PC-3 (cell line): Measurements from ENCODE around the gene FRAT2. TPM values are rescaled to one million over a fixed set of nuclear protein-coding genes. Genes with fewer than 3 reads are reported as not detected.
"Not testable (repeated sequence)": the region's sequence is repeated elsewhere in the genome, so short reads cannot be mapped to it uniquely, and the experiment has no call there.

Source experiments
- ATAC-seq: fragments of 200-7000 bp; cut with Tn5 transposase; 2 replicates; pipeline ENCODE4 v1.9.1; 2020; ENCODE audit warnings: mild to moderate bottlenecking, moderate library complexity
- BruUV-seq: library from RNA; stranded (reverse); fragments of 400-500 nt; replicated peaks from 2 replicates; lab custom pipeline; 2021; lab: Mats Ljungman, UMichigan
- CTCF ChIA-PET: fragments of 300-600 bp; sonication (Branson Sonifier 250); formaldehyde crosslinking; loops from one replicate; lab custom pipeline; 2022; ENCODE audit warnings: antibody characterized with exemption; lab: Charles Lee
- POLR2A ChIA-PET: fragments of 300-600 bp; sonication (Branson Sonifier 250); formaldehyde crosslinking; loops from one replicate; lab custom pipeline; 2022; ENCODE audit warnings: antibody characterized with exemption; ENCODE audit not compliant: unreplicated experiment; lab: Charles Lee
- DNase-seq: peaks from one replicate; pipeline ENCODE4 v3.0.0-alpha.2; 2015
- H2AFZ ChIP-seq: fragments of 300-600 bp; sonication (generic); 2 replicates; pipeline ENCODE4 v1.6.0; 2016; ENCODE audit warnings: antibody characterized with exemption, low read length
- H3F3A ChIP-seq: fragments of 300-600 bp; sonication (generic); one replicate; pipeline ENCODE4 v1.6.0; 2017; ENCODE audit warnings: antibody characterized with exemption, low read length, control low read depth, mild to moderate bottlenecking; ENCODE audit not compliant: unreplicated experiment
- H3K27ac ChIP-seq: fragments of 300-600 bp; sonication (generic); 2 replicates; pipeline ENCODE4 v1.5.1; 2016; ENCODE audit warnings: mild to moderate bottlenecking, low read length
- H3K27me3 ChIP-seq: fragments of 300-600 bp; sonication (generic); 2 replicates; pipeline ENCODE4 v1.6.1; 2016; ENCODE audit warnings: low read length, mixed read lengths
- H3K36me3 ChIP-seq: fragments of 300-600 bp; sonication (generic); 2 replicates; pipeline ENCODE4 v1.6.1; 2016; ENCODE audit warnings: low read depth, mixed run types, low read length, mixed read lengths
- H3K4me1 ChIP-seq: fragments of 300-600 bp; sonication (generic); 2 replicates; pipeline ENCODE4 v1.5.1; 2016; ENCODE audit warnings: low read length; ENCODE audit not compliant: insufficient read depth
- H3K4me2 ChIP-seq: fragments of 300-600 bp; sonication (generic); 2 replicates; pipeline ENCODE4 v1.6.0; 2016; ENCODE audit warnings: low read length
- H3K4me3 ChIP-seq: fragments of 300-600 bp; sonication (generic); 2 replicates; pipeline ENCODE4 v1.5.1; 2016; ENCODE audit warnings: mild to moderate bottlenecking, low read length, mixed read lengths
- H3K79me2 ChIP-seq: fragments of 300-600 bp; sonication (generic); 2 replicates; pipeline ENCODE4 v1.6.1; 2017; ENCODE audit warnings: low read length, mixed read lengths
- H3K9ac ChIP-seq: fragments of 300-600 bp; sonication (generic); 2 replicates; pipeline ENCODE4 v1.6.0; 2016; ENCODE audit warnings: mild to moderate bottlenecking, low read length
- H3K9me2 ChIP-seq: fragments of 300-600 bp; sonication (generic); replicated peaks from 2 replicates; pipeline ENCODE4 v1.6.1; 2016; ENCODE audit warnings: mixed run types, low read length, mixed read lengths
- H3K9me3 ChIP-seq: fragments of 300-600 bp; sonication (generic); 2 replicates; pipeline ENCODE4 v1.6.1; 2016; ENCODE audit warnings: low read length, mixed read lengths
- H4K20me1 ChIP-seq: fragments of 300-600 bp; sonication (generic); 2 replicates; pipeline ENCODE4 v1.6.1; 2016; ENCODE audit warnings: low read length, mixed read lengths
- CTCF ChIP-seq: fragments of 300-600 bp; sonication (generic); conservative IDR thresholded peaks from 2 replicates; pipeline ENCODE4 v1.5.1; 2017; ENCODE audit warnings: antibody characterized with exemption, low read depth, mild to moderate bottlenecking, low read length
- EZH2 ChIP-seq: fragments of 300-600 bp; sonication (generic); IDR thresholded peaks from one replicate; pipeline ENCODE4 v1.6.1; 2017; ENCODE audit warnings: antibody characterized with exemption, mild to moderate bottlenecking, low read length; ENCODE audit not compliant: unreplicated experiment
- EZH2phosphoT487 ChIP-seq: fragments of 300-600 bp; sonication (generic); IDR thresholded peaks from 2 replicates; pipeline ENCODE4 v1.6.1; 2018; ENCODE audit warnings: mild to moderate bottlenecking, antibody characterized with exemption, low read length, borderline replicate concordance
- intact Hi-C: fragments of 100-400 bp; cut with micrococcal nuclease; formaldehyde crosslinking; loops from 2 replicates; pipeline ENCODE4 v1.9.0; 2023
- total RNA-seq: library from RNA; depleted of rRNA; stranded (reverse); fragments of >200 nt; gene quantifications from 2 replicates; pipeline ENCODE4 v1.2.3, GENCODE V29; 2014

The FRAT2 gene
- total RNA-seq, 1 experiment from 2014 or later: 19.2 TPM

- ATAC-seq (no peak), DNase-seq (no peak)
- Histone ChIP-seq H3K4me3 (no peak overlapping the region), H3K27ac (no peak overlapping the region), H3K9ac (no peak overlapping the region), H3K9me2 (no peaks in the 10 kb centered on the region), H3F3A (no peaks in the 10 kb centered on the region), H2AFZ (no peak overlapping the region), H3K27me3 (no peaks in the 10 kb centered on the region), H4K20me1 (no peaks in the 10 kb centered on the region), H3K36me3 (peaks cover 11% of the 10 kb centered on the region; the same call in 1 of the 2 replicates), H3K79me2 (no peaks in the 10 kb centered on the region), H3K4me2 (no peak overlapping the region), H3K4me1 (no peaks in the 10 kb centered on the region), H3K9me3 (no peaks in the 10 kb centered on the region)
- no TSS peak for BruUV-seq
- intact Hi-C loops: no loop called here
- ChIA-PET POLR2A (interaction anchor here (0.5 kb wide), 1 partner anchor 31 kb away, joined by 11 read pairs; no protein-coding TSS in a partner anchor), CTCF (no interaction called here)
- TF ChIP-seq EZH2phosphoT487 (no peak), CTCF (no peak), EZH2 (no peak)
Measured at GRCh38 chr10:97349752-97350513, 15.4 kb upstream of the FRAT2 start.

GRCh38 chr10:97347317-97347716 lies 12.8 kb upstream of the FRAT2 start:
- H3K9ac ChIP-seq: no peak overlapping the region
- ChIA-PET POLR2A (interaction anchor here (0.6 kb wide), 1 partner anchor 65 kb away, joined by 3 read pairs; no protein-coding TSS in a partner anchor), CTCF (no interaction called here)
- no peaks in the 10 kb centered on the region for H3K27me3 ChIP-seq
- no peak overlapping the region for H3K4me2 ChIP-seq
- intact Hi-C loops: no loop called here
- no peak overlapping the region for H2AFZ ChIP-seq
- ATAC-seq: no peak
- no peaks in the 10 kb centered on the region for H3K9me3 ChIP-seq
- no peak for DNase-seq
- no TSS peak for BruUV-seq
- H3K79me2 ChIP-seq: no peaks in the 10 kb centered on the region
- H3F3A ChIP-seq: no peaks in the 10 kb centered on the region
- TF ChIP-seq CTCF: no peak
- TF ChIP-seq EZH2phosphoT487: no peak
- no peak for TF ChIP-seq EZH2
- no peak overlapping the region for H3K27ac ChIP-seq
- no peaks in the 10 kb centered on the region for H4K20me1 ChIP-seq
- no peak overlapping the region for H3K4me3 ChIP-seq
- no peaks in the 10 kb centered on the region for H3K9me2 ChIP-seq
- H3K4me1 ChIP-seq: no peaks in the 10 kb centered on the region
- peaks cover 11% of the 10 kb centered on the region; the same call in 1 of the 2 replicates for H3K36me3 ChIP-seq

- CTCF ChIA-PET, POLR2A ChIA-PET, H3K9me2 ChIP-seq, H3K36me3 ChIP-seq, intact Hi-C loops, H3K27ac ChIP-seq, H3K79me2 ChIP-seq, H4K20me1 ChIP-seq, H3K27me3 ChIP-seq, H3K4me2 ChIP-seq, H2AFZ ChIP-seq, H3K9me3 ChIP-seq, ATAC-seq, BruUV-seq, H3K4me3 ChIP-seq, H3K9ac ChIP-seq, DNase-seq, H3K4me1 ChIP-seq, H3F3A ChIP-seq: not testable (repeated sequence)
Measured at GRCh38 chr10:97343664-97344063, 9.1 kb upstream of the FRAT2 start.
